Common myeloid progenitor, CD34-positive (primary cell): ENCODE measurements around the gene CREB3L4.
A peak's percentile ranks its signal among the peaks of the same experiment; 100 is the strongest.

Experiments
- CTCF ChIA-PET: fragments of 350-600 bp; sonication (Branson Sonifier 250); formaldehyde crosslinking; loops from one replicate; lab custom pipeline; 2021; ENCODE audit warnings: antibody characterized with exemption; lab: Charles Lee
- POLR2A ChIA-PET: fragments of 350-600 bp; sonication (Branson Sonifier 250); formaldehyde crosslinking; loops from one replicate; lab custom pipeline; 2021; ENCODE audit warnings: antibody characterized with exemption; lab: Charles Lee
- DNase-seq, 3 donors: peaks; one replicate each; pipeline versions ENCODE4 v3.0.0 to v3.0.0-alpha.2; 2013
- H3K27ac ChIP-seq, 2 experiments: 1 replicate in 1 of 2; 2 replicates in 1 of 2; pipeline ENCODE4 v1.7.0; 2013; ENCODE audit warnings: inconsistent platforms in 2 of 2, low read length in 2 of 2, mild to moderate bottlenecking in 2 of 2, low read depth in 1 of 2, moderate library complexity in 1 of 2; ENCODE audit not compliant: severe bottlenecking in 2 of 2, insufficient read depth in 1 of 2, poor library complexity in 1 of 2
- H3K27me3 ChIP-seq, 5 experiments: replicated peaks in 2 of 5; 1 replicate in 3 of 5; 2 replicates in 2 of 5; pipeline versions ENCODE4 v1.6.1 to v1.7.0; 2013; ENCODE audit warnings: low read length in 4 of 5, mild to moderate bottlenecking in 2 of 5, moderate library complexity in 2 of 5, inconsistent platforms in 1 of 5; ENCODE audit not compliant: insufficient read depth in 5 of 5, control insufficient read depth in 4 of 5
- H3K36me3 ChIP-seq, 4 experiments: 1 replicate in 2 of 4; 2 replicates in 2 of 4; pipeline versions ENCODE4 v1.6.1 to v1.7.0; 2013; ENCODE audit warnings: low read length in 3 of 4, control low read depth in 1 of 4, mild to moderate bottlenecking in 1 of 4; ENCODE audit not compliant: control insufficient read depth in 4 of 4, insufficient read depth in 4 of 4
- H3K4me1 ChIP-seq, 4 experiments: 1 replicate in 3 of 4; 2 replicates in 1 of 4; pipeline versions ENCODE4 v1.6.1 to v1.7.1; 2013; ENCODE audit warnings: low read length in 3 of 4, mild to moderate bottlenecking in 3 of 4, control low read depth in 1 of 4, inconsistent platforms in 1 of 4, moderate library complexity in 1 of 4; ENCODE audit not compliant: control insufficient read depth in 4 of 4, insufficient read depth in 4 of 4; ENCODE audit errors: control extremely low read depth in 1 of 4
- H3K4me3 ChIP-seq, 7 experiments: 1 replicate in 4 of 7; 2 replicates in 3 of 7; pipeline versions ENCODE4 v1.5.1 to v1.7.0; 2013; ENCODE audit warnings: mild to moderate bottlenecking in 7 of 7, low read length in 6 of 7, moderate library complexity in 6 of 7, inconsistent platforms in 2 of 7, low read depth in 2 of 7, control low read depth in 1 of 7; ENCODE audit not compliant: insufficient read depth in 4 of 7, control insufficient read depth in 1 of 7; ENCODE audit errors: extremely low read depth in 1 of 7
- H3K9me3 ChIP-seq, 5 experiments: 1 replicate in 4 of 5; 2 replicates in 1 of 5; pipeline versions ENCODE4 v1.6.1 to v1.7.1; 2013; ENCODE audit warnings: low read length in 4 of 5, mild to moderate bottlenecking in 2 of 5, inconsistent platforms in 1 of 5, low read depth in 1 of 5, moderate library complexity in 1 of 5; ENCODE audit not compliant: control insufficient read depth in 4 of 5, insufficient read depth in 2 of 5; ENCODE audit errors: control extremely low read depth in 1 of 5
- WGBS: methylation state at CpG from one replicate; pipeline ENCODE4 v1.1.5; 2013; ENCODE audit not compliant: insufficient coverage; 5-methylcytosine and 5-hydroxymethylcytosine counted together

The CREB3L4 gene

GRCh38 chr1:153922972-153923925, 44.5 kb upstream of the CREB3L4 start, which contains the start of gene GATAD2B:
TSS of gene GATAD2B (minus strand) at chr1:153922972. CDS start at chr1:153828347, 94,625 bp downstream.
- ChIA-PET CTCF (interaction anchor here (0.6 to 6.4 kb wide), 8 partner anchors 16 to 155 kb away, joined by 3 to 37 read pairs (median 6); partner anchors contain the start of gene DENND4B), POLR2A (interaction anchor here (0.7 to 3.2 kb wide), 12 partner anchors 11 to 289 kb away, joined by 3 to 26 read pairs (median 5); partner anchors contain the start of genes CHTOP, DENND4B, RAB13 and RPS27)
- Histone ChIP-seq H3K4me3 (peak within 1 kb of the TSS; percentile 82 to 99 (median 95)), H3K27ac (peak within 1 kb of the TSS; percentile 94 to 96), H3K36me3 (peaks cover 0 to 13% (median 1%) of the 10 kb centered on the region in 4 experiments), H3K4me1 (peaks cover 32 to 46% (median 43%) of the 10 kb centered on the region in 4 experiments), H3K9me3 (no peaks in the 10 kb centered on the region), H3K27me3 (no peaks in the 10 kb centered on the region)
- 0% methylated on average over 40 of the region's 53 CpGs for WGBS
- peak; percentile 100 for DNase-seq

DNA sequence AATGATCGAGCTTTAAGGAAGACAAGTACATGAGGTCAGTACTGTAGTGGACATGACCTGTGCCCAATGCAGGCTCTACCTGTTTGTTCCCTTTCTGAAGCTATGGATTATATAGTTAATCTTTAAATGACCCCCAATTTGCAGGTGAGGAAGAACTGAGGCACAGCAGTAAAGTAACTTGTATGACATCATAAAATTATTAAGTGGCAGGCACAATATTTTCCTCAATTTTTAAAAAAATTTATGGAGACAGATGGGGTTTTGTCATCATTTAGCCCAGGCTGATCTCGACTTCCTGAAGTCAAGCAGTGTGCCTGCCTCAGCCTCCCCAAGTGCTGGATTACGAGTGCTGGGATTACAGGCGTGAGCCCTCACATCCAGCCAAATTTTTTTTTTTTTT, 41.3 kb upstream of the CREB3L4 start:
- 100% methylated on average over 4 of the region's 4 CpGs for WGBS
- Histone ChIP-seq H3K27me3 (no peaks in the 10 kb centered on the region), H3K4me3 (no peak overlapping the region), H3K4me1 (peaks cover 8 to 17% (median 15%) of the 10 kb centered on the region in 4 experiments), H3K36me3 (peaks cover 8 to 25% (median 12%) of the 10 kb centered on the region in 4 experiments), H3K9me3 (no peaks in the 10 kb centered on the region), H3K27ac (no peak overlapping the region)
- ChIA-PET CTCF (interaction anchor here (0.6 to 1.1 kb wide), 3 partner anchors 11 to 81 kb away, joined by 3 to 6 read pairs (median 3); no protein-coding TSS in a partner anchor), POLR2A (no interaction called here)
- no peak for DNase-seq

DNA sequence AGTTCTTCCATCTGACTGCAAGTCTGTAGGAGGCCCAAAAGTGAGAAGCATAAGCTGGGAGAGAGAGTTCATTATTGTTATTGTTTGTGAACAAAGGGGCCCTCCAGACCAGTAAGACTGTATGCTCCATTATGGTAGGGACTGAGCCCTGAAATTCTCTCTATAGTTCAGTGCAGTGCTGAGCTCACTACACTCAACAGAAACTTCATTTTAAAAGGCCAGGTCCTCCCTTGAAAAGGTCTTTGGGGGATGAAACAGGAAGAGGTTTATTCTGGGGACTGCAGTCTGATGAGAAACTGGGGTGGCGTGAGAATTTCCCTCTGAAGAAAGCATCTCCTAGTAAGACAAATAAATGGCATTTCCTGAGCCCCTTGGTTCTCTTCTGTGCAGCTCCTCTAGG, 39.5 kb upstream of the CREB3L4 start:
- POLR2A ChIA-PET, result interaction anchor here (1.1 kb wide), 1 partner anchor 17 kb away, joined by 4 read pairs; no protein-coding TSS in a partner anchor
- DNase-seq, result no peak
- Histone ChIP-seq H3K27ac (peak overlapping the region in 1 of 2 experiments; percentile 14), H3K4me1 (peaks cover 7 to 11% (median 10%) of the 10 kb centered on the region in 4 experiments), H3K36me3 (peaks cover 9 to 40% (median 23%) of the 10 kb centered on the region in 4 experiments), H3K27me3 (no peaks in the 10 kb centered on the region), H3K9me3 (no peaks in the 10 kb centered on the region), H3K4me3 (no peak overlapping the region)
- 100% methylated on average over 1 of the region's 1 CpG for WGBS
- CTCF ChIA-PET, result interaction anchor here (0.8 to 1.1 kb wide), 2 partner anchors 9 to 38 kb away, joined by 3 to 4 read pairs; no protein-coding TSS in a partner anchor

- no peaks in the 10 kb centered on the region for H3K9me3 ChIP-seq
- DNase-seq, result no peak
- ChIA-PET POLR2A (interaction anchor here (1.1 kb wide), 1 partner anchor 16 kb away, joined by 4 read pairs; no protein-coding TSS in a partner anchor), CTCF (interaction anchor here (0.8 to 1.7 kb wide), 5 partner anchors 10 to 103 kb away, joined by 3 to 6 read pairs (median 4); no protein-coding TSS in a partner anchor)
- peaks cover 9 to 46% (median 27%) of the 10 kb centered on the region in 4 experiments for H3K36me3 ChIP-seq
- H3K4me3 ChIP-seq, result no peak overlapping the region
- no peak overlapping the region for H3K27ac ChIP-seq
- H3K4me1 ChIP-seq, result peaks cover 3 to 6% (median 4%) of the 10 kb centered on the region in 4 experiments
- no peaks in the 10 kb centered on the region for H3K27me3 ChIP-seq
- WGBS, result no CpG with 5 or more reads among the region's 4 CpGs
Measured at GRCh38 chr1:153928791-153929341, 38.8 kb upstream of the CREB3L4 start.

GRCh38 chr1:153929426-153929825, 38.3 kb upstream of the CREB3L4 start:
- H3K9me3 ChIP-seq, result no peaks in the 10 kb centered on the region
- ChIA-PET POLR2A (no interaction called here), CTCF (interaction anchor here (1.3 to 1.7 kb wide), 3 partner anchors 13 to 104 kb away, joined by 3 to 6 read pairs (median 4); no protein-coding TSS in a partner anchor)
- H3K27me3 ChIP-seq, result no peaks in the 10 kb centered on the region
- peaks cover 0 to under 1% (median 0%) of the 10 kb centered on the region in 4 experiments for H3K4me1 ChIP-seq
- DNase-seq, result no peak
- no peak overlapping the region for H3K4me3 ChIP-seq
- no peak overlapping the region for H3K27ac ChIP-seq
- H3K36me3 ChIP-seq, result peaks cover 9 to 52% (median 33%) of the 10 kb centered on the region in 4 experiments
- WGBS, result 97% methylated on average over 3 of the region's 5 CpGs

GRCh38 chr1:153929981-153930948, 37.4 kb upstream of the CREB3L4 start:
- Histone ChIP-seq H3K4me1 (no peaks in the 10 kb centered on the region), H3K4me3 (no peak overlapping the region), H3K27ac (no peak overlapping the region), H3K27me3 (no peaks in the 10 kb centered on the region), H3K9me3 (no peaks in the 10 kb centered on the region), H3K36me3 (peaks cover 9 to 58% (median 38%) of the 10 kb centered on the region in 4 experiments)
- CTCF ChIA-PET, result interaction anchor here (1.3 to 1.7 kb wide), 4 partner anchors 10 to 104 kb away, joined by 3 to 6 read pairs (median 4); no protein-coding TSS in a partner anchor
- WGBS, result 96% methylated on average over 8 of the region's 14 CpGs
- POLR2A ChIA-PET, result no interaction called here
- no peak for DNase-seq
